Kidney (tissue), 14 donors: Measurements from ENCODE around the gene FLNA. TPM values are rescaled to one million over a fixed set of nuclear protein-coding genes. Genes with fewer than 3 reads are reported as not detected.
"Not testable (repeated sequence)": the region's sequence is repeated elsewhere in the genome, so short reads cannot be mapped to it uniquely, and the experiment has no call there.

Source experiments
- DNase-seq, 5 donors: peaks; one replicate each; pipeline ENCODE4 v3.0.0-alpha.2; 2013 to 2020
- FAIRE-seq: peaks from 2 replicates; lab custom pipeline; 2012; peaks lifted over from hg19 to GRCh38; lab: Jason Lieb, UNC
- H3K27ac ChIP-seq, 2 donors: one replicate each; pipeline ENCODE4 v1.7.0; 2013; ENCODE audit warnings: low read depth in 2 of 2, low read length in 2 of 2, inconsistent platforms in 1 of 2
- H3K27me3 ChIP-seq: one replicate; pipeline ENCODE4 v1.7.1; 2013; ENCODE audit warnings: low read length, inconsistent platforms; ENCODE audit not compliant: control insufficient read depth, insufficient read depth
- H3K36me3 ChIP-seq, 3 donors: one replicate each; pipeline versions ENCODE4 v1.7.0 to v1.7.1; 2013; ENCODE audit warnings: low read length in 3 of 3, control low read depth in 1 of 3, inconsistent platforms in 1 of 3; ENCODE audit not compliant: insufficient read depth in 3 of 3, control insufficient read depth in 2 of 3
- H3K4me1 ChIP-seq, 3 donors: one replicate each; pipeline versions ENCODE4 v1.7.0 to v1.7.1; 2013; ENCODE audit warnings: low read length in 3 of 3, inconsistent platforms in 1 of 3, low read depth in 1 of 3; ENCODE audit not compliant: control insufficient read depth in 2 of 3, insufficient read depth in 2 of 3
- H3K4me3 ChIP-seq, 3 donors: one replicate each; pipeline versions ENCODE4 v1.7.0 to v1.8.1; 2013; ENCODE audit warnings: low read length in 3 of 3, control low read depth in 1 of 3, inconsistent platforms in 1 of 3
- H3K9ac ChIP-seq, 3 donors: one replicate each; pipeline versions ENCODE4 v1.7.0 to v1.7.1; 2013; ENCODE audit warnings: low read length in 3 of 3, control low read depth in 1 of 3, inconsistent platforms in 1 of 3
- H3K9me3 ChIP-seq, 3 donors: one replicate each; pipeline versions ENCODE4 v1.7.0 to v1.7.1; 2013; ENCODE audit warnings: low read length in 3 of 3, control low read depth in 1 of 3, inconsistent platforms in 1 of 3; ENCODE audit not compliant: control insufficient read depth in 2 of 3, insufficient read depth in 1 of 3
- intact Hi-C: fragments of 100-400 bp; cut with DNase I; formaldehyde crosslinking; loops from one replicate; pipeline ENCODE4 v1.11.1; 2022
- polyA plus RNA-seq: library from polyadenylated mRNA; stranded (reverse); fragments of 350-450 nt; fragmentation: Illumina TruSeq; extraction: RNeasy Lipid Tissue Mini Kit (QIAGEN cat#74804); gene quantifications from one replicate; pipeline ENCODE4 v1.2.3, GENCODE V29; 2014; ENCODE audit warnings: low read depth, low replicate concordance; ENCODE audit not compliant: insufficient read depth
- total RNA-seq: library from RNA; stranded (reverse); fragmentation: NEBNext Ultra II Directional; extraction: Animal tissue kit (Norgen Biotek cat#: 25700); gene quantifications from one replicate; pipeline ENCODE4 v1.2.1, GENCODE V29; 2021
- TF ChIP-seq, protein P1 (sequence below): IDR thresholded peaks from 3 replicates; pipeline ENCODE4 v1.5.1; 2012; ENCODE audit warnings: mild to moderate bottlenecking, moderate library complexity, borderline replicate concordance; ENCODE audit not compliant: insufficient read depth; ENCODE audit errors: extremely low read depth
- donor health status: control.
- donor health status: control.
- donor health status: control.
- donor health status: control.
- donor health status: control.
- donor health status: DM: yes; HTN: yes; CAD: no.
- donor health status: Normal renal cell carcinoma (clear cell type).

The FLNA gene
- total and polyA plus RNA-seq, 2 donors from 2014 or later = 421 to 1,036 TPM

DNA sequence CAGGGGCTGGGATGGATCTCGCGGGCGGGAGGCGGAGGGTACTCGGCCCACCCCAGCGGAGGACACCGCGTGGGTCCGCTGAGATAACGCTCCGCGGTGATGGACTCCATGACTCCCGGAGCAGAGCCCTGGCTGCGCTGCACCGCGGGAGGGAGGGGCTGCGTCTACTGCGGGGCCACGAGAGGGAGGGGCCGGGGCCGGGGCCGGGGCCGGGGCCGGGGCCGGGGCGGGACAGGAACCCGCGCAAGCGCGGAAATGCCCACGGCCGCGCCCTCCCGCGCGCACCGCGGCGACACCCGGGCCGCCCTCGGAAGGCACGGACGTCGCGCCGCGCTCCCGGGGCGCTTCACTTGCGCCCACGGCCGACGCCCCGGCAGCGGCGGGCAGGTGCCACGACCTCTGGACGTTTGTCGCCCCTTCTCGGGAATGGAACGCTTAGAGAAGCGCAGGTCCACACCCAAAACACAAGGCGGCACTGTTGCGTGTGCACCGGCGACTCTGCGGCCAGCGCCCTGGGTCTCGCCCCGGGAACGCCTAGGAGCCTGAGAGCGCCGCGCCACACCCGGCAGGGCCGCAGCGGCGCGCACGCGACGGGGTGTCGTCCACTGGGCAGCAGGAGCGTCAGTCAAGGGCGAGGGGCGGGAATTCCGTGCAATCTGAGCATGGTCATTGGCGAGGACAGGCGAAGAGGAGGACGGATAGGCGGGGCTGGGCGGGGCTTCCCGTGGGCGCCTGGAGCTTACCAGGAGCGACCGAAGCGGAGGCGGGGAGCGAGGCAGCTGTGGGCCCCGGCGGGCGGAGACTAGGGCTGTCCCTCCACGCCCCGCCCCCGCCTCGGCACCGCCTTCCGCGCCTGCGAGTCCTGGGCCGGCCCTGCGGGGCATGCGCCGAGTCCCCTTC lies 32.8 kb downstream of the FLNA start:
- H3K9me3 ChIP-seq, H3K4me1 ChIP-seq, FAIRE-seq, H3K9ac ChIP-seq, intact Hi-C loops, H3K4me3 ChIP-seq, H3K27ac ChIP-seq, H3K27me3 ChIP-seq, H3K36me3 ChIP-seq: not testable (repeated sequence)
- DNase-seq = peak in 1 of 5 donors; percentile 25

DNA sequence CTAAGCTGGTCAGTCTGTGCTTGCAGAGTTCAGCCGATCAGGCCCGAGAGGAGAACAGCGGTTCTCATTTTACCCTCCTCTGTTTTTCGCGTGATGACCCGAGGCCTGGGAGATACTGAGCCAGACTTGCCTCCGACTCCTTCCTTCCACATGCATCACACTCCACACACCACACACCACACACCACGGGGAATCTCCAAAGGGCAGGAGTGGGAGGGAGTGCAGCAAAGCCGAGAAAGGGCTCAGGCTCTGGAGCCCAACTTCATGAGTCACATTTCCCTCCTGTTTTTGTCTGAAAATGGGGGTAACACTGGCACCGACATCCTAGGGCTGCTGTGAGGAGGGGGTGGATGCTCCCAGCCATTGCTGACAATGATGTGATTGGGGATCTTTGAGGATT lies 39.9 kb downstream of the FLNA start:
- Histone ChIP-seq H3K9me3 (no peaks in the 10 kb centered on the region), H3K9ac (no peak overlapping the region), H3K4me1 (no peaks in the 10 kb centered on the region), H3K27ac (no peak overlapping the region), H3K27me3 (no peaks in the 10 kb centered on the region), H3K36me3 (no peaks in the 10 kb centered on the region), H3K4me3 (no peak overlapping the region)
- TF ChIP-seq, protein P1, sequence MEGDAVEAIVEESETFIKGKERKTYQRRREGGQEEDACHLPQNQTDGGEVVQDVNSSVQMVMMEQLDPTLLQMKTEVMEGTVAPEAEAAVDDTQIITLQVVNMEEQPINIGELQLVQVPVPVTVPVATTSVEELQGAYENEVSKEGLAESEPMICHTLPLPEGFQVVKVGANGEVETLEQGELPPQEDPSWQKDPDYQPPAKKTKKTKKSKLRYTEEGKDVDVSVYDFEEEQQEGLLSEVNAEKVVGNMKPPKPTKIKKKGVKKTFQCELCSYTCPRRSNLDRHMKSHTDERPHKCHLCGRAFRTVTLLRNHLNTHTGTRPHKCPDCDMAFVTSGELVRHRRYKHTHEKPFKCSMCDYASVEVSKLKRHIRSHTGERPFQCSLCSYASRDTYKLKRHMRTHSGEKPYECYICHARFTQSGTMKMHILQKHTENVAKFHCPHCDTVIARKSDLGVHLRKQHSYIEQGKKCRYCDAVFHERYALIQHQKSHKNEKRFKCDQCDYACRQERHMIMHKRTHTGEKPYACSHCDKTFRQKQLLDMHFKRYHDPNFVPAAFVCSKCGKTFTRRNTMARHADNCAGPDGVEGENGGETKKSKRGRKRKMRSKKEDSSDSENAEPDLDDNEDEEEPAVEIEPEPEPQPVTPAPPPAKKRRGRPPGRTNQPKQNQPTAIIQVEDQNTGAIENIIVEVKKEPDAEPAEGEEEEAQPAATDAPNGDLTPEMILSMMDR = no peak
- DNase-seq = no peak
- intact Hi-C loops = no loop called here
- no peak for FAIRE-seq

GRCh38 chrX:154333837-154334271 lies 40.6 kb downstream of the FLNA start:
- H3K9ac ChIP-seq = no peak overlapping the region
- DNase-seq (no peak), FAIRE-seq (no peak)
- no peak overlapping the region for H3K4me3 ChIP-seq
- intact Hi-C loops = no loop called here
- H3K27me3 ChIP-seq = no peaks in the 10 kb centered on the region
- TF ChIP-seq, protein P1 = no peak
- no peaks in the 10 kb centered on the region for H3K9me3 ChIP-seq
- no peaks in the 10 kb centered on the region for H3K36me3 ChIP-seq
- no peaks in the 10 kb centered on the region for H3K4me1 ChIP-seq
- no peak overlapping the region for H3K27ac ChIP-seq

DNA sequence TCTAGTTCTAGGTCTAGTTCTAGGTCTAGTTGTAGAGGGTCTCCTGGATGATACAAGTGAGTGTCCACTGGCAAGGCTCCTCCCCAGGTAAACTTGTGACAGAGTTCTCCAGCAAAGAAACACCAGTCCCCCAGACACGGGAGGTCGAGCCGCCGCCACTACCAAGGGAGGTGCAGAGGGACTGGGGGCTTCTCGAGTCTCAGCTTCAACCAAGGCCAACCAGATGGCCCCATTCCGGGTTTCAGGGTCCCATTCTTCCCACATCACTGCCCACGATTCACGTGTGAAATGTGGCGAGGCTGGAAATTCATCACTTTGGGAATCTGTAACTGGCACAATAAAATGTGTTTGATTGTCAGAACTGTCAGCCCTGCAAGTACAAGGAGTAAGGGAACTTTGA lies 41.3 kb downstream of the FLNA start:
- no peaks in the 10 kb centered on the region for H3K27me3 ChIP-seq
- no peaks in the 10 kb centered on the region for H3K9me3 ChIP-seq
- H3K4me1 ChIP-seq = no peaks in the 10 kb centered on the region
- no peaks in the 10 kb centered on the region for H3K36me3 ChIP-seq
- H3K4me3 ChIP-seq = no peak overlapping the region
- H3K27ac ChIP-seq = no peak overlapping the region
- DNase-seq (no peak), FAIRE-seq (no peak)
- TF ChIP-seq, protein P1 = no peak
- H3K9ac ChIP-seq = no peak overlapping the region
- intact Hi-C loops = no loop called here
